ENCODE results near the gene NTSR1.

NTSR1 gene

DNA sequence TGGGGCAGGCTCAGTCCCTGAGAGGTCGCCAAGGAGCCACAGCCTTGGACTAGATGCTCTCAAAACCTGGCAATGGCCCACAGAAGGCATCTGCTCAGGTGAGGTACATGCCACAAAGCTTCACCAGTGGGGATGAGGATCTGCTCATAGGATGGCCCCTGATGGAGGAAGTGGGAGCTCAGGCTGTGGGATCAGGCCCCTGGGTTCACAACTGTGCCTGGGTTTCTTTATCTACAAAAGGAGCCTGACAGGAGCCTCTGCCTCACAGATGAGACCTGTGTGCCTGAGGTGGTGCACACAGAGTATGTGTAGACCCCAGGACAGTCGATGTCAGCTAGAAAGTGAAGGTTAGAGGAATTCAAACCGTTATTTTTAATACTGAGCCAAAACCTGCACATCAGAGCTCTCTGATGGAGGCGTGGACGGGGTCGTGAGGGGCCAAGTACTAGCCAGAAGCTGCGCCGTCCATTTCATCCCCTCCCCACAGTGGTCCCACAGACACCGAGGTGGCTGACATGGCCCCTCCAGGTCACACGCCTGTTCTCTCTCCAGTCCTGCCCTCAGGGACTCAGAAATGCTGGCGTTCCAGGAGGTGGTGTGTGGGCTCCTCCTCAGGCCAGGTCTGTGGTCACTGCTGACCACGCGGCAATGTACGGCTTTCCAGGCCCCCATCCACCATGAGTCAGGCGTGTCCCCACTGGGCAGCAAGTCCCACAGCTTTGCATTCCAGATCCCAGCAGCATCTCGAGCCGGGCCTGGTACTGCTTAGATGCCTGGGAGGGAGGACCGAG lies 33.3 kb downstream of the NTSR1 start:
- no peak for DNase-seq

- DNase-seq, result no peak
These were observed 33.9 kb downstream of the NTSR1 start for GRCh38 chr20:62742550-62742949.

GRCh38 chr20:62742979-62743776 lies 34.5 kb downstream of the NTSR1 start:
- no peak for DNase-seq

- DNase-seq, result no peak
These were observed 35.2 kb downstream of the NTSR1 start for GRCh38 chr20:62743777-62744317.

DNA sequence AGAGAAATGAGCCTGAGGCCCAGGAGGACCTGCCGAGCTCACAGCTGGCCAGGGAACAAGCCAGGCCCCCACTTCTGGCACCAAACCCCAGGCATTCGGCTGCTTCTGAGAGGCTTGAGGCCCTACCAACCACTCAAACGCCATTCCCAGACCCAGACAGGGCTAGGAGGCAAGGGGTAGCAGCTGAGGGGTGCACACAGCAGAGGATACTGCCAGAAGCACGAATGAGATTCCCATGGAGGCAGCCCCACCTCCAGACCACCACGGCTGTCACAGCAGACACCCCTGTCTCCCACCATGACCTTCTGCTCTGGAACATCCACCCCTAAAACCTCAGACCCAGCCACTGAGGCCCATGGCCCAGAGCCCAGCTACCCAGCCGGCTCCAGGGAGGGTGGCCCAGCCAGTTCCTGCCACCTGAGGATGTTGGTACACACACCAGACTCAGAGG lies 36.1 kb downstream of the NTSR1 start:
- DNase-seq, result no peak

GRCh38 chr20:62745279-62745951 lies 36.8 kb downstream of the NTSR1 start:
- no peak for DNase-seq

DNA sequence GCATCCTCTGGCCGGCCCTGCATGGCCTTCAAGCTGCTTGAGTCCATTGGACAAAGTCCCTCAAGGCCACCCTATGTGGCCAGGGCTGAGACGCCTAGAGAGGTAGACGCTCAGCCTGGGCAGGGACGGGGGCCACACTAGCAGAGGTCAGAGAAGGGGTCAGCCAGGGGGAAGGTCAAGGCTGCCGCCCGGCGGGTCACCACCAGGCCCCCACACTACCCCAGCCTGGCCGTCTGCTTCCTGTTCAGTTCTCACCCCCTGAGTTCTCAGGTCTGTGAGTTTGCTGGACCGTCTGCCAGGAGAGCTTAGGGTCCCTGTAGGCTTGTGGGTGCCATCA lies 37.3 kb downstream of the NTSR1 start:
- DNase-seq, result no peak

GRCh38 chr20:62748311-62748710 lies 39.7 kb downstream of the NTSR1 start:
- DNase-seq, result no peak

DNA sequence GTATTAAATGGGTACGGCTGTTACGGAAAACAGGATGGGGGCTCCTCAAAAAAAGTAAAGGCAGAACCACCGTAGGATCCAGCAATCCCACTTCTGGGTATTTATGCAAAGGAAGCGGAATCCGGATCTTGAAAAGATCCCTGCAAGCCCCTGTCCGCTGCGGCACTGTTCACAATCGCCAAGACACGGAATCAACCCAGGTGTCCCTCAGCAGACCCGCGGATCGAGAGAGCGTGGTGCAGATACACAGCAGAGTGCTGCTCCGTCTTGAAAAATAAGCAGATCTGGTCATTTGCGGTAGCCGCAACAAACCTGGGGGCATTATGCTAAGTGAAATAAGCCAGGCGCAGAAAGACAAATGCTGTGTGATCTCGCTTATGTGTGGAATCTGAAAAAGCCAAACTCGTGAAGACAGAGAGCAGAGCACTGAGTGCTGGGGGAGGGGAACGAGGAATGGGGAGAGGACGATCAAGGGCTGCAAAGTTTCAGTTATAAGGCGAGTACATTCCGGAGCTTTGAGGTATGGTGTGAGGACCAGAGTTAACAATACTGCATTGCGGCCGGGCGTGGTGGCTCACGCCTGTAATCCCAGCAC lies 41.3 kb downstream of the NTSR1 start:
- DNase-seq, result no peak

DNA sequence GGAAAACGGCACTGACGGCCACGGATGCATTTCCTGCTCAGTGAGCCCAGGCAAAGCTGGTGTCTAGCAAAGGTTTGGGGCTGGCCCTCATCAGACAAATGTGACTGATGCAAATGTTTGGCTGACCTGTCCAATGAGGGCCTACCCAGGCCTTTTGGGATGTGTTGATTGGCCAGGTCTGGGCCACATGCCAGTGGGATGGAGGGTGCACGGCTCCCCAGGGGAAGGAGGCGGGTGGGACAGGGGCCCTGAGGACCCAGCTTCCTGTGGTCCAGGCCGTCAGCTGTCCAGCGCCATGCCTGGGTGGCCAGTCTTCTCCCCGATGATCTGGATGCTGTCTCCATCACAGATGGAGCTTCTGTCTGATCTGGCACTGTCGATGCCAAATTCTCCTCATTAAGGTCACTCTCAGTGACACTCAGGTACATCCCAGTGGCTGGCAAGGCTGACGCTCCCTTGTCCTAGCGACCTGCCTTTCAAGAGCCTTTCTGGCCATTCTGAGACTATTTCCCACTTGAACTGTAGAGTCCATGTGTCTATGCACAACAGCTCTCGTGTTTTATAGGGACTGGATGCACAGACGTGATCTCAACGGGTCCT lies 43.0 kb downstream of the NTSR1 start:
- no peak for DNase-seq

GRCh38 chr20:62752181-62752670 lies 43.6 kb downstream of the NTSR1 start:
- DNase-seq, result no peak

DNA sequence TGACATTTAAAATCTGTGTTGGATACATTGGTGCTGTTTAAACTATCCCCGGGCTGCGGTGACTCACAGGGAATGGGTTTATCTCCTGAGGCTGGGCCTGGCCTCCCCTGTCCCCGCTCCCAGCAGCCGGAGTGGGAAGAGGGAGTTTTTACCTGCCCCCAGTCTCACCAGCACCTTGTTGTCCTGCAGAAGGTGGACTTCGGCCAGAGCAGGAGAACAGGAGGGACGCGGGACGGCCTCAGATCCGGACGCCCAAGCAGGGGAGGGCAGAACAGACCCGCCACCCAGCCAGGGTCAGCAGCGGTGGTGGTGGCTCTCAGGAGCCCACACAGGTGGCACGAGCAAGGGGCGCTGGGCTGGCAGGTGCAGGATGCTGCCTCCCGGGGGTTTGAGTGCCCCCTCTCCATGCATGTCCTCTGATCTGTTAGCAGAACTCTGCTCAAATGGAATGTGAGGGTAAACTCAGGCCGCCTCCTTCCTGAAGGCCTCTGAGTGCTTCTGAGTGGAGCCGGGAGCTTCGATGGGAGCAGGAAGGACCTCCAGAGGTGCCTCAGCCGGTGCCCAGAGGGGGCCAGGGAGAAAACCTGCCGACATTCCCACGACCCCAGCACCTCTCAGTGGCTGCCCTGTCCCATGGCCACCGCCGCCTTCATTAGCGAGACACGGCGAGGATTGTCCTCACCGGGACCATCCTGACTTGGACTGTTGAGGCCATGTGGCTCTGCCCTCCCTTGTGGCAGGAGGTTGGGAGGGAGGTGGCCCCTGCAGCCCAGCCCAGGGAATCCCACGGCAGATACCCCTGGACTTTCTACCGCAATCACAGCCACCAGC lies 44.2 kb downstream of the NTSR1 start:
- DNase-seq, result no peak

DNA sequence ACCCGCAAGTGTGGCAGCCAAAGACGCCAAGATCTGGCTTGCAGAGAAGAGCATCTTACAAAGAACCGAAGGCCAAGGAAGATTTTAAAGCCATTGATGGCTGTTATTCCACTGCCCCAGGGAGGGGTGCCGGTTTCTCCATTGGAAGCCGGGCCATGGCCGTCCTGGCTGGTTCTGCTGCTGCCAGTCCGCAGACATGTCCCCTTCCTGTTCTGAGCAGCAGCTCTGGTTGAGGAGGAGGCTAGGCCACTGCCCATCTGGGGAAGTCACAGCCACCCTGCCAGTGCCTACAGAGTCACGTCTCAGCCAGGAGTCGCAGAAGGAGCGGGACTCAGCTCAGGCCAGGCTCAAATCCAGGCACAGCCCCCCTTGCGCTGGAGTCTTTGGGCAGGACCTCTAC lies 45.0 kb downstream of the NTSR1 start:
- DNase-seq, result no peak

GRCh38 chr20:62754122-62754990 lies 45.7 kb downstream of the NTSR1 start:
- DNase-seq, result no peak

DNA sequence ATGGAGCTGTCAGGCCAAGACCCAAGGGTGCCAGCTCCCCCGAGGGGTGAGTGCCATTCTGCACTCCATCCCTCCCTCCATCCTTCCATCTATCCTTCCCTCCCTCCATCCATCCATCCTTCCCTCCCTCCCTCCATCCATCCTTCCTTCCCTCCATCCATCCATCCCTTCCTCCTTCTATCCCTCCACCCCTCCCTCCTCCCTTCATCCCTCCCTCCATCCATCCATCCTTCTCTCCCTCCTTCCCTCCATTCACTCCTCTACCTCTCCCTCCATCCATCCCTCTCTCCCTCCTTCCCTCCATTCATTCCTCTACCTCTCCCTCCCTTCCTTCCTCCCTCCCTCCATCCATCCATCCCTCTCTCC lies 46.3 kb downstream of the NTSR1 start:
- no peak for DNase-seq

DNA sequence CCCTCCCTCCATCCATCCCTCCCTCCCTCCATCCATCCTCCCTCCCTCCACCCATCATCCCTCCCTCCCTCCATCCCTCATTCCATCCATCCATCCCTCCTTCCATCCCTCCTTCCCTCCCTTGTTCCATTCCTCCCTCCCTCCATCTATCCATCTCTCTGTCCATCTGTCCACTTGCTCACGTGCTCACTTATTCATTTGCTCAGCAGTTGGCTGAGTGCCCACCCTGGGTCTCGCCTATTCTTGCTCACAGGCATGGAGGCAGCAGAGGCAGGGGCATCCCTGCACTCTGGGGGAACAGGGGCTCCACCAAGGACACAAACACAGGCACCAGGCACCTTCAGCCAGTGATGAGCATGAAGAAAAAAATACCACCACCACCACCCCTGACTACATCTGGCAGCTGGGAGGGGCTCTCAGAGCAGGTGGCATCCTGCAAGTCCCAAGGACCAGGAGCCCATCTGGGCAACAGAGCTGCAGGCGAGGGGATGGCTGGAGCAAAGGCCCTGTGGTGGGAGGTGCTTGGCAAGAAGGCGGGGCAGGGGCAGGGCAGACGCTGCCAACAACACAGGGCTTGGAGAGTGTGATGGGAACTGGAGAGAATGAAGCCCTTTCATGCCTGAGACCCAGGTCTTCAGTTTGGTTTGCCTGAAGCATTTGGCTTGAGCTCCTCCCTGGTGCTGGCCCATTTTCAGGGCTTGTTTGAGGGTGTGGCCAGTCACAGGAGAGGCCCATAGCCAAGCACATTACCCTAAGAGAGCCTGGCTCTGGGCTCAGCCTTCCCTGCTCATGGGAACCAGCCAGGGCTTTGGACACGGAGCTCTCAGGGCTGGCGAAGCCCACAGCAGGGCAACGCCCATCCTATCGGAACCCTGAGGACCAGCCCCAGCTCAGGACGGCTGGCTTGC lies 47.4 kb downstream of the NTSR1 start:
- no peak for DNase-seq

DNA sequence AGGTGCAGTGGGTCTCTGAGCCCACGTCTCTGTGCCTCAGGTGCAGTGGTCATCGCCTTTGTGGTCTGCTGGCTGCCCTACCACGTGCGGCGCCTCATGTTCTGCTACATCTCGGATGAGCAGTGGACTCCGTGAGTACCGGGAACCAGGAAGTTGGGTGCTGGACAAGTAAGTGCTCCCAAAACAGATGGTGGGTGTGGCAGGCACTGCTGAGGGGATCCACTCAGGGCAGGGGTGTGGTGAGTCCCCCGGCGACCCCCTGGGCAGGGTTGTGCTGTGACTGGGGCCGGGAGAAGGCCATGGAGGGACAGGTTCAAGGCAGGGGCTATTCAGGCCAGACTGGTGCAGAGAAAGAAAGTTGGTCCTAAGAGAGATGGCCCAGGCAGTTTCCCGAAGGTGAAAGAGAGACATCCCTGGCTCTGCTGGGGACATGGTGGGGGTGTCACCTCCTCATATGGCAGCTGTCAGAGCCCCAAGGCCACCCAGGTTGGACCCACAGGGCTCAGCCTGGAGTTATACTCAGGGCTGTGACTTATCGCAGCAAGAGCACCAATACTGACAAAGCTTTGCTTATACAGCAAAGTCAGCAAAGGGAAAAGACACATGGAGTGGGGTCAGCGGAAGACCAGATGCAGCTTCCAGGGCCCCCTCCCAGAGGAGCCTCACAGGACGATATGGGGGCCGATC lies 49.7 kb downstream of the NTSR1 start:
- no peak for DNase-seq

DNA sequence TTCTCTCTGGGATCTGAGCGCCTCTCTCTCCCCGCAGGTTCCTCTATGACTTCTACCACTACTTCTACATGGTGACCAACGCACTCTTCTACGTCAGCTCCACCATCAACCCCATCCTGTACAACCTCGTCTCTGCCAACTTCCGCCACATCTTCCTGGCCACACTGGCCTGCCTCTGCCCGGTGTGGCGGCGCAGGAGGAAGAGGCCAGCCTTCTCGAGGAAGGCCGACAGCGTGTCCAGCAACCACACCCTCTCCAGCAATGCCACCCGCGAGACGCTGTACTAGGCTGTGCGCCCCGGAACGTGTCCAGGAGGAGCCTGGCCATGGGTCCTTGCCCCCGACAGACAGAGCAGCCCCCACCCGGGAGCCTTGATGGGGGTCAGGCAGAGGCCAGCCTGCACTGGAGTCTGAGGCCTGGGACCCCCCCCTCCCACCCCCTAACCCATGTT lies 51.4 kb downstream of the NTSR1 start:
- no peak for DNase-seq

DNA sequence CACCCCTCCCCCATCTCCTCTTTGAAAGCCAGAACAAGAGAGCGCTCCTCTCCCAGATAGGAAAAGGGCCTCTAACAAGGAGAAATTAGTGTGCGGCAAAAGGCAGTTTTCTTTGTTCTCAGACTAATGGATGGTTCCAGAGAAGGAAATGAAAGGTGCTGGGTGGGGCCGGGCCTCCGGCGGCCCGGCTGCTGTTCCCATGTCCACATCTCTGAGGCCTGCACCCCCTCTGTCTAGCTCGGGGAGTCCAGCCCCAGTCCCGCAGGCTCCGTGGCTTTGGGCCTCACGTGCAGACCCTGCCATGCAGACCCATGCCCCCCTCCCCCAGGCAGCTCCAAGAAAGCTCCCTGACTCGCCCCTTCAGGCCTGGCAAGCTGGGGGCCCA lies 51.8 kb downstream of the NTSR1 start:
- no peak for DNase-seq

Data from activated effector memory CD4-positive, alpha-beta T cell treated with Interleukin-2 at 50 U/mL for 16 hours (primary cell).